HG02763 (cell line): ENCODE data around the gene CEP97.
"Not testable (repeated sequence)": the region's sequence is repeated elsewhere in the genome, so short reads cannot be mapped to it uniquely, and the experiment has no call there.

ENCODE experiments used
- ATAC-seq: cut with Tn5 transposase; IDR thresholded peaks from one replicate; pipeline ENCODE4 v1.9.1; 2021; ENCODE audit warnings: mild to moderate bottlenecking, moderate library complexity; ENCODE audit not compliant: unreplicated experiment

CEP97 gene

GRCh38 chr3:101701696-101702634 lies 22.4 kb upstream of the CEP97 start:
- no peak for ATAC-seq

- ATAC-seq = no peak
These were observed 21.7 kb upstream of the CEP97 start for GRCh38 chr3:101702726-101703125.

GRCh38 chr3:101703169-101703568 lies 21.2 kb upstream of the CEP97 start:
- ATAC-seq = no peak

GRCh38 chr3:101704639-101705038 lies 19.8 kb upstream of the CEP97 start:
- ATAC-seq = not testable (repeated sequence)

GRCh38 chr3:101709126-101709525 lies 15.3 kb upstream of the CEP97 start:
- ATAC-seq = no peak

- ATAC-seq = no peak
These were observed 6.0 kb upstream of the CEP97 start for GRCh38 chr3:101718455-101718854.

- ATAC-seq = no peak
These were observed 4.7 kb upstream of the CEP97 start for GRCh38 chr3:101719604-101720185.

GRCh38 chr3:101720851-101721840 lies 3.3 kb upstream of the CEP97 start:
- no peak for ATAC-seq

- ATAC-seq = peak; percentile 42
These were observed 1.8 kb upstream of the CEP97 start for GRCh38 chr3:101722394-101723173.

GRCh38 chr3:101725194-101725889 lies 928 bp downstream of the CEP97 start:
- ATAC-seq = peak; percentile 9

DNA sequence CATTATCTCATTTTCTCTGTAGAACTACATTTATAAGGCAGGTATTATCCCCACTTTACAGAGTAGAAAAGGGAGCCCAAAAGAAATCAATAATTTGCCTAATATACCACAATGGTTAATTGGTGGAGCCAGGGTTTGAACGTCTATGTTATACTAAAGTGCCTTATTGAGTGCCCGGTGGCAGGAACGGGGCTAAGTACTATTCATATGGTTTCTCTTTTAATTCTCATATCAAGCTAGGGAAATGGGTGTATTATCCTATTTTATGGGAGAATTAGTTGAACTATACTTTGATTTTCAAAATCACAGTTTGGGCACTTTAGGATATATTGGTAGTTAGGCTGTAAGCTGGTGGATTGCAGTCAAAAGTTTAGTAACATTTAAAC lies 1.5 kb downstream of the CEP97 start:
- no peak for ATAC-seq

DNA sequence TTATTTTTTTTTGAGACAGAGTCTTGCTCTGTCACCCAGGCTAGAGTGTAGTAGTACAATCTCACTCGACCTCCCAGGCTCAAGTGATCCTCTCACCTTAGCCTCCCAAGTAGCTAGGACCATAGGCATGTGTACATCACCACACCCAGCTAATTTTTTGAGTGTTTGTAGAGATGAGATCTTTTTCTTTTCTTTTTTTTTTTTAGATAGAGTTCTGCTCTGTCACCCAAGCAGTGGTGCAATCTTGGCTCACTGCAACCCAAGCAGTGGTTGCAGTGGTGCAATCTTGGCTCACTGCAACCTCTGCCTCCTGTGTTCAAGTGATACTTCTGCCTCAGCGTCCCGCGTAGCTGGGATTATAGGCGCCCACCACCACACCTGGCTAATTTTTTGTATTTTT lies 5.2 kb downstream of the CEP97 start:
- no peak for ATAC-seq

DNA sequence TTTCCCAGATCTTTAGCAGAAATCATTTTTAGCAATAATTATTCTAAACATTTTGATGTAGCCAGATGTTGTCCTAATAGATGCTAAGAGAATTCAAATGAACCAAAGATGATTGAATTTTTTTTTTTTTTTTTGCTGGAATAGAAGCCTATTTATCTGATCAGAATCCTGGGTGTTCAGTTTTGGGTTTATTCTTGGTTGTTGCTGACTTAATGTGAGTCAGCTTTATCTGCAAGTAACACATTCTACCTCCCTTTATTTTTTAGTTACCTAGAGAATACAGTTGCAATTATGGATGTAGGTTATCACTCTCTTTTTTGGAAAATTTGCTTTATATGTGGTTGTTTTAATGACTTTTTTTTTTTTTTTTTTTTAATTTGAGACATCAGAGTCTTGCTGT lies 6.4 kb downstream of the CEP97 start:
- ATAC-seq = no peak

DNA sequence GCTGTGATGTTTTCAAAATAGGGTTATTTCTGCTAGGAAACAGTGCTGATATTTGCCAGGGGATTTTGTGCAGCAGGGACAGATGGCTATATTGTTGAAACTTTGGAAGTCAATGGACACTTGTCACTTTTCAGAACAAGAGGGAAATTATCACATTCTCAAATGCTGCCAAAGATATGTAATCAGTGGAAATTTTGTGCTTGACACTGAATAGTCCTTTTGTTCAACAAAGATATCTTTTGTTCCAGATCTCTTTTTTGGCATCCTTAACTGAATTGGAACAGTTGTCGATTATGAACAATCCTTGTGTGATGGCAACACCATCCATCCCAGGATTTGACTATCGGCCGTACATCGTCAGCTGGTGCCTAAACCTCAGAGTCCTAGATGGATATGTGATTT lies 7.8 kb downstream of the CEP97 start:
- ATAC-seq = no peak

DNA sequence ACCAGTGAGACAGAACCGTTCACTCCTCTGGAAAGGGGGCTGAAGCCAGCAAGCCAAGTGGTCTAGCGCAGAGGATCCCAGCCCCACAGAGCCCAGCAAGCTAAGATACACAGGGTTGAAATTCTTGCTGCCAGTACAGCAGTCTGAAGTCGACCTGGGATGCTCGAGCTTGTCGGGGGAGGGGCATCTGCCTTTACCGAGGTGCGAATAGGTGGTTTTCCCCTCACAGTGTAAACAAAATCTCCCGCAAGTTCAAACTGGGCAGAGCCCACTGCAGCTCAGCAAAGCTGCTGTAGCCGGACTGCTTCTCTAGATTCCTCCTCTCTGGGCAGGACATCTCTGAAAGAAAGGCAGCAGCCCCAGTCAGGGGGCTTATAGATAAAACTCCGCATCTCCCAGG lies 11.4 kb downstream of the CEP97 start:
- ATAC-seq = no peak

DNA sequence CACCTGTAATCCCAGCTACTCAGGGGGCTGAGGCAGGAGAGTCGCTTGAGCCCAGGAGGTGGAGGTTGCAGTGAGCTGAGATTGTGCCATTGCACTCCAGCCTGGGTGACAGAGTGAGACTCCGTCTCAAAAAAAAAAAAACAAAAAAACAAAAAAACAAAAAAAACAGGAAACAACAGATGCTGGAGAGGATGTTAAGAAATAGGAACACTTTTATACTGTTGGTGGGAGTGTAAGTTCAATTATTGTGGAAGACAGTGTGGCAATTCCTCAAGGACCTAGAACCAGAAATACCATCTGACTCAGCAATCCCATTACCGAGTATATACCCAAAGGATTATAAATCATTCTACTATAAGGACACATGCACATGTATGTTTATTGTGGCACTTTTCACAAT lies 17.5 kb downstream of the CEP97 start:
- ATAC-seq = not testable (repeated sequence)

DNA sequence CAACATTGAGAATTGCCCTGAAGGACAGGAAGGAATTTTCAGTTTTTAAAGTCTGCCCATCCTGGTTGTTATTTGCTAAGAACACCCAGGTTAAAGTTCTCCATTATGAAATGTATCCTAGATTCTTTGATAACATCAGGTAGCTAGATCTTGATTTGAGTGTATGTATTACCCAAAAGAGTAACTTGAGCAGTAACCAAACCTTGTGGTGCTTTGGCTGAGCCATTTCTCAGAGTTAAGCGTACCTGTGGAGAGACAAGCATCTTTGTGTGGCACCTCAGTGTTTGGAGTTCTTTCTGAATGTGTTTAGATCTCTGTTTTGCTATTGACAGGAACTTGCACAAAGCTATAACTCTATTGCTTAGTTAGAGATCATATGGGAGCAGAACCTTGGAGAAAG lies 20.4 kb downstream of the CEP97 start:
- ATAC-seq = no peak

DNA sequence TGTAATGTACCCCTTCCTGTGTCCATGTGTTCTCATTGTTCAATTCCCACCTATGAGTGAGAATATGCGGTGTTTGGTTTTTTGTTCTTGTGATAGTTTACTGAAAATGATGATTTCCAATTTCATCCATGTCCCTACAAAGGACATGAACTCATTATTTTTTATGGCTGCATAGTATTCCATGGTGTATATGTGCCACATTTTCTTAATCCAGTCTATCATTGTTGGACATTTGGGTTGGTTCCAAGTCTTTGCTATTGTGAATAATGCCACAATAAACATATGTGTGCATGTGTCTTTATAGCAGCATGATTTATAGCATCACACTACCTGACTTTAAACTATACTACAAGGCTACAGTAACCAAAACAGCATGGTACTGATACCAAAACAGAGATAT lies 21.5 kb downstream of the CEP97 start:
- ATAC-seq = not testable (repeated sequence)

DNA sequence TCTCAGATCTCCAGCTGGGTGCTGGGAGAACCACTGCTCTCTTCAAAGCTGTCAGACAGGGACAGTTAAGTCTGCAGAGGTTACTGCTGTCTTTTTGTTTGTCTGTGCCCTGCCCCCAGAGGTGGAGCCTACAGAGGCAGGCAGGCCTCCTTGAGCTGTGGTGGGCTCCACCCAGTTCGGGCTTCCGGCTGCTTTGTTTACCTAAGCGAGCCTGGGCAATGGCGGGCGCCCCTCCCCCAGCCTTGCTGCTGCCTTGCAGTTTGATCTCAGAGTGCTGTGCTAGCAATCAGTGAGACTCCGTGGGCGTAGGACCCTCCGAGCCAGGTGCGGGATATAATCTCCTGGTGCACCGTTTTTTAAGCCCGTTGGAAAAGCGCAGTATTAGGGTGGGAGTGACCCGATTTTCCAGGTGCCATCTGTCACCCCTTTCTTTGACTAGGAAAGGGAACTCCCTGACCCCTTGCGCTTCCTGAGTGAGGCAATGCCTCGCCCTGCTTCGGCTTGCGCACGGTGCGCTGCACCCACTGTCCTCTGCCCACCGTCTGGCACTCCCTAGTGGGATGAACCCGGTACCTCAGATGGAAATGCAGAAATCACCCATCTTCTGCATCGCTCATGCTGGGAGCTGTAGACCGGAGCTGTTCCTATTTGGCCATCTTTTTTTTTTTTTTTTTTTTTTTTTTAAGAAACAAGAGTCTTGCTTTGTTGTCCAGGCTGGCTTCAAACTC lies 29.1 kb downstream of the CEP97 start:
- ATAC-seq = not testable (repeated sequence)
